ENCODE results near the gene CCDC82.

Gene CCDC82

DNA sequence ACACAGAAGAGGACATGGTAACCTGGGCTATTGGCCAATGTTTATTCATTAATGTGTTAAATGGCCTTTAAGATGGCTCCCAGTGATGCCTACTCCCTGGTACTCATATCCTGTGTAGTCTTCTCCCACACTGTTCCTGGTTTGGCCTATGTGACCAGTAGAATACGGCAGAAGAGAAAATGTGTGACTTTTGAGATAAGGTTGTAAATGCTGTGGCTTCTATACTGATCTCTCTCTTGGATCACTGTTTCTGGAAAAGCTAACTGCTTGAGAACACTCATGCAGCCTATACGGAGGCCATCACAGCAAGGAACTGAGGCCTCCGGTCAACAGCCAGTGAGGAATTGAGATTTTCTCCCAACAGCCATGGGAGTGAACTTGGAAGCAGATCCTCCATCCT is 70.9 kb downstream of the CCDC82 start:
- Histone ChIP-seq H3K36me3 (ENCODE audit: control insufficient read depth, insufficient read depth, low read length) (no peaks in the 10 kb centered on the region), H3K27ac (no peak overlapping the region), H3K27me3 (ENCODE audit: control insufficient read depth, insufficient read depth, low read length) (no peaks in the 10 kb centered on the region), H3K4me2 (ENCODE audit: low read length) (no peak overlapping the region), H2AFZ (no peak overlapping the region), H3K4me3 (ENCODE audit: low read depth, low read length) (no peak overlapping the region), H3K9ac (no peak overlapping the region), H3K4me1 (peaks cover 19% of the 10 kb centered on the region), H3K9me3 (ENCODE audit: control insufficient read depth, low read length) (no peaks in the 10 kb centered on the region), H3K79me2 (peaks cover 10% of the 10 kb centered on the region)
- TF ChIP-seq, protein P1, sequence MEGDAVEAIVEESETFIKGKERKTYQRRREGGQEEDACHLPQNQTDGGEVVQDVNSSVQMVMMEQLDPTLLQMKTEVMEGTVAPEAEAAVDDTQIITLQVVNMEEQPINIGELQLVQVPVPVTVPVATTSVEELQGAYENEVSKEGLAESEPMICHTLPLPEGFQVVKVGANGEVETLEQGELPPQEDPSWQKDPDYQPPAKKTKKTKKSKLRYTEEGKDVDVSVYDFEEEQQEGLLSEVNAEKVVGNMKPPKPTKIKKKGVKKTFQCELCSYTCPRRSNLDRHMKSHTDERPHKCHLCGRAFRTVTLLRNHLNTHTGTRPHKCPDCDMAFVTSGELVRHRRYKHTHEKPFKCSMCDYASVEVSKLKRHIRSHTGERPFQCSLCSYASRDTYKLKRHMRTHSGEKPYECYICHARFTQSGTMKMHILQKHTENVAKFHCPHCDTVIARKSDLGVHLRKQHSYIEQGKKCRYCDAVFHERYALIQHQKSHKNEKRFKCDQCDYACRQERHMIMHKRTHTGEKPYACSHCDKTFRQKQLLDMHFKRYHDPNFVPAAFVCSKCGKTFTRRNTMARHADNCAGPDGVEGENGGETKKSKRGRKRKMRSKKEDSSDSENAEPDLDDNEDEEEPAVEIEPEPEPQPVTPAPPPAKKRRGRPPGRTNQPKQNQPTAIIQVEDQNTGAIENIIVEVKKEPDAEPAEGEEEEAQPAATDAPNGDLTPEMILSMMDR (IDR thresholded peaks at IDR 0.05), result no peak

DNA sequence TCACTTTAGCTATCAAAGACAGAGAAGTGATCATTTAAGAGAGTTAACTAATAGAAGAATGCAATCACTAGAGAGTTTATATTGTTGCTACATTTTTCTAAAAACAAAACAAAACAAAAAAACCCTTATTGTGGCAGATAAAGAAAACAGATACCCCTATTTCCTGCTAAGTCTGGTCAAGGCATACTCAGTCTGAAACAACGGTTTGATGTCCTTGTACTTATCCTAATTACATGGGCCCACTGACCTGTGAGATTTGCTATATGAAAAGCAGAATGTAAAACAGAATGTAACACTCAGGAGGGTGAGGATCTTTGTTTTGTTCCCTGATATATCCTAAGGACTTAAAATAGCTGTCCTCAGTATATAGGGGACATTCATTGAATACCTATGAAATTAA is 71.3 kb downstream of the CCDC82 start:
- Histone ChIP-seq H3K27me3 (ENCODE audit: control insufficient read depth, insufficient read depth, low read length) (no peaks in the 10 kb centered on the region), H3K9ac (no peak overlapping the region), H3K4me3 (ENCODE audit: low read depth, low read length) (no peak overlapping the region), H3K79me2 (peaks cover 10% of the 10 kb centered on the region), H3K9me3 (ENCODE audit: control insufficient read depth, low read length) (no peaks in the 10 kb centered on the region), H3K4me2 (ENCODE audit: low read length) (no peak overlapping the region), H3K36me3 (ENCODE audit: control insufficient read depth, insufficient read depth, low read length) (no peaks in the 10 kb centered on the region), H3K4me1 (peaks cover 19% of the 10 kb centered on the region), H3K27ac (no peak overlapping the region), H2AFZ (no peak overlapping the region)
- TF ChIP-seq, protein P1 (IDR thresholded peaks at IDR 0.05), result no peak

DNA sequence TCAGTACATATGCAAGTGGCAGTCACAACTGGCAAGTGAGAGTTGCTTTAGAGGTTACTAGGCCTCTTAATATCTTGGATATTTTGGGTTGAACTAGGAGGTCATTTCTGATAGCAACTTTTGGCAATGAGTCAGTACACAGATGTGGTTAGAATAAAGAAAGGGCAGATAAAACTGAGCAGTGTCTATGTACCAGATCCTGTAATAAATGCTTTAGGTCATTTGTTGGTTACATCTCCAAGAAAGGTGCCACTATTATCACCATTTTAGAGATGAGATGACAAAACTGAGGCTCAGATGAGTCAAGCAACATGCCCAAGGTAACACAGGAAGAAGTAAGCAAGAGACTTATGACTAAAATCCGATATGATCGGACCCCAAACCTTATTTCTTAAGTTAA is 71.7 kb downstream of the CCDC82 start:
- H3K36me3 ChIP-seq (ENCODE audit: control insufficient read depth, insufficient read depth, low read length), result no peaks in the 10 kb centered on the region
- H3K4me1 ChIP-seq, result peaks cover 19% of the 10 kb centered on the region
- no peak overlapping the region for H3K4me2 ChIP-seq (ENCODE audit: low read length)
- no peaks in the 10 kb centered on the region for H3K27me3 ChIP-seq (ENCODE audit: control insufficient read depth, insufficient read depth, low read length)
- no peaks in the 10 kb centered on the region for H3K9me3 ChIP-seq (ENCODE audit: control insufficient read depth, low read length)
- H3K4me3 ChIP-seq (ENCODE audit: low read depth, low read length), result no peak overlapping the region
- H3K27ac ChIP-seq, result no peak overlapping the region
- no peak overlapping the region for H3K9ac ChIP-seq
- peak overlapping the region; percentile 20 for H2AFZ ChIP-seq
- TF ChIP-seq, protein P1 (IDR thresholded peaks at IDR 0.05), result no peak
- peaks cover 10% of the 10 kb centered on the region for H3K79me2 ChIP-seq

DNA sequence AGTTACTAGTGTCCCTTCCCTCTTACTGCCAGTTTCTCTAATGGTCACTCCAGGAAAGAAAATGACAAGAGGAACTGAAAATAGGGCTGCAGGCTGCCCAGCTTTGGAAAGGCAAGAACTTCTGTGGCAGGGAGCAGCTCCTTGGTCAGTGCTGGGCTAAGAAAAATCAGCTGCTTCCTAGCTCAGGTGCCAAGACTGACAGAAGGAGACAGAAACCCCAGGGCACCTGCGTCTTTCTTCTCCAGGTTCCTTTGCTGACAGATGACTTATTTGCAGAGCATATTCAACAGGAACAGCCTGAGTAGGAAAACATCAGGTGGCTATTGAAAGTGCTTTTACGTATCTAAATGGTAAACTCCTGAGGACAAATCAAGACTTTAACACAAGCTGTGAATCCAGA is 72.1 kb downstream of the CCDC82 start:
- no peaks in the 10 kb centered on the region for H3K9me3 ChIP-seq (ENCODE audit: control insufficient read depth, low read length)
- no peak overlapping the region for H3K4me3 ChIP-seq (ENCODE audit: low read depth, low read length)
- H2AFZ ChIP-seq, result peak overlapping the region; percentile 20
- peaks cover 19% of the 10 kb centered on the region for H3K4me1 ChIP-seq
- peak overlapping the region; percentile 7 for H3K27ac ChIP-seq
- no peak overlapping the region for H3K4me2 ChIP-seq (ENCODE audit: low read length)
- H3K27me3 ChIP-seq (ENCODE audit: control insufficient read depth, insufficient read depth, low read length), result no peaks in the 10 kb centered on the region
- no peaks in the 10 kb centered on the region for H3K36me3 ChIP-seq (ENCODE audit: control insufficient read depth, insufficient read depth, low read length)
- no peak overlapping the region for H3K9ac ChIP-seq
- TF ChIP-seq, protein P1 (IDR thresholded peaks at IDR 0.05), result no peak
- H3K79me2 ChIP-seq, result peaks cover 10% of the 10 kb centered on the region

DNA sequence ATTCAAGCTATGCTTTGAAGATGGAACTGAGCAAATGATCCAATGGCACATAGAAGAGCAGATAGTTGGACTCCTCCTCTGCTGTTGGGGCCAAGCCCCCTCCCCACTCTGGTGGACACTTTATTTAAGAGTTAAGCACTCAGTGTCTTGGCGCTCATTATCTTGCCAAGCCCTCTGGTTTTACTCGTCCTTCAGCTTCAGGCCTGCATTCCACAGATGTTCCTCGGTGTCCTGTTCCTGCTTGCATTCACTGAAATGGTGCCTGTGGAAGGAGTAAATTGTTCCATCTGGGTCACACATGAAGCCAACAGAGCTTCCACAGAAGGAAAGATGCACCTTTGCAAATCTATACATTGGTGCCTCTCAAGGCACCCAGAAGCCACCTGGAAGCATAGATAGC is 72.8 kb downstream of the CCDC82 start:
- peaks cover 19% of the 10 kb centered on the region for H3K4me1 ChIP-seq
- H3K79me2 ChIP-seq, result peaks cover 10% of the 10 kb centered on the region
- no peaks in the 10 kb centered on the region for H3K27me3 ChIP-seq (ENCODE audit: control insufficient read depth, insufficient read depth, low read length)
- H3K4me2 ChIP-seq (ENCODE audit: low read length), result no peak overlapping the region
- no peak overlapping the region for H3K9ac ChIP-seq
- no peaks in the 10 kb centered on the region for H3K9me3 ChIP-seq (ENCODE audit: control insufficient read depth, low read length)
- no peaks in the 10 kb centered on the region for H3K36me3 ChIP-seq (ENCODE audit: control insufficient read depth, insufficient read depth, low read length)
- TF ChIP-seq, protein P1 (IDR thresholded peaks at IDR 0.05), result no peak
- no peak overlapping the region for H3K27ac ChIP-seq
- H2AFZ ChIP-seq, result no peak overlapping the region
- H3K4me3 ChIP-seq (ENCODE audit: low read depth, low read length), result no peak overlapping the region

Measured in parathyroid adenoma (tissue), 2 donors.